ENCODE measurements around the gene DYNLT3. TPM values are rescaled to one million over a fixed set of nuclear protein-coding genes. Genes with fewer than 3 reads are reported as not detected.

The DYNLT3 gene
- total RNA-seq, 1 donor from 2014 or later, result 27.5 TPM

DNA sequence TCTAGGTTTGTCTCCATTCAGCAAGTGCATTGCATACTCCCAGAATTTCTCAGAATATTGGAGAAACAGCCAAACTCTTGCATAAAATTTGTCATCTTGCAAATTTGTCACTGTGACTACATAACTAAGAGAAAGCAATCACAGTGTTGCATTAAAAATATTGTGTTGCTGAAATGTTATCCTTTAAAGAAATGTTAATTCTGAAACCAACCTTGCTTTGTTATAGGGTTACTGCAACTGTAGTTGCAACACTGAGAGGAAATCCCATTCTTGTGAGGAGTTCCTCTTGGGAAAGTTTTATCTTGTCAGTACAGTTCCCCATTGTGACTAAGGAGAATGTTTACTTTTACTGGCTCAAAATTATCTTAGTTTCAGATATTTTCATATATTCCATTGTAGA, 46.7 kb downstream of the DYNLT3 start:
- Mint-ChIP-seq H3K4me3 (ENCODE audit: unreplicated experiment) (no peak overlapping the region), H3K27ac (ENCODE audit: unreplicated experiment) (no peak overlapping the region), H3K4me1 (ENCODE audit: unreplicated experiment) (peaks cover 3% of the 10 kb centered on the region), H3K36me3 (ENCODE audit: unreplicated experiment) (no peaks in the 10 kb centered on the region), H3K9me3 (ENCODE audit: unreplicated experiment) (no peaks in the 10 kb centered on the region), H3K27me3 (ENCODE audit: unreplicated experiment) (no peaks in the 10 kb centered on the region)
- TF ChIP-seq CTCF (IDR thresholded peaks at IDR 0.05), result no peak
- DNase-seq (ENCODE audit: extremely low spot score, unreplicated experiment), result no peak

DNA sequence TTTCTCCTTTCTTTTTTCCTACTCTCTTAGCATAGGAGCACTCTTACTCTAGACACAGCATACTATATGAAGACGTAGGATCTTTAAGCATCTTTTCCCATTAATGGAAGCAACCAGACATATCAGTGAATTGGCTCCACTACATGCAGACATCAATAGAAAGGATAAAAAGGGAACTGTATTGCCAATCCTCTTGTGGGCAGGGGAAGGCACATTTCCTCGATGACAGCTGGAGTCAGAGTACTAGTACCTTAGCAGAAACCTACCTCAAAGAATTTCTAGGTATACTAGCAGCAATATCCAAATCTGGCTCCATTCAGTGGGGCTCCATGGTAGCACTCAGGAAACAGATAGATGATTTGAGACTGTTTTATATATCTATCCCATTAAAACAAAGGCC, 47.4 kb downstream of the DYNLT3 start:
- Mint-ChIP-seq H3K27me3 (ENCODE audit: unreplicated experiment) (no peaks in the 10 kb centered on the region), H3K27ac (ENCODE audit: unreplicated experiment) (no peak overlapping the region), H3K4me1 (ENCODE audit: unreplicated experiment) (peaks cover 3% of the 10 kb centered on the region), H3K9me3 (ENCODE audit: unreplicated experiment) (no peaks in the 10 kb centered on the region), H3K4me3 (ENCODE audit: unreplicated experiment) (no peak overlapping the region), H3K36me3 (ENCODE audit: unreplicated experiment) (no peaks in the 10 kb centered on the region)
- DNase-seq (ENCODE audit: extremely low spot score, unreplicated experiment), result no peak
- no peak for TF ChIP-seq CTCF (IDR thresholded peaks at IDR 0.05)

DNA sequence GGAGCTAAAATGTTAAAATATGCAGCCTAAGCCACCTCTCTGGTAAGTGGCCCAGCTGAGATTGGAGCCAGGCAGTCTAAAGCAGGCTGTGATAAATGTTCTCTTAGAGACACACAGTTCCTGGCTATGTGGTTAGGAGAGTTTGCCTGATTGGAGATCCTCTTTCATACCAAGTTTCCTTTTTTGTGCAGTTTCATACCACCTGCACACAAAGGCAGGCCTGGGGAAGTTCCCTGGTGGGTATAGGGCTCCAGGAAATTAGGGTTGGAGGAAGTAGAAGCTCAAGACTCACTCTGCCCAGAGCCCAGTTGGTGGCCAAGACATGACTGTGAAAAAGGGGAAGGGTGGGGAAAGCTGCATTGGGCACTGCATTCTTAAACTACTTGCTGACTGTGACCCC, 50.6 kb downstream of the DYNLT3 start:
- Mint-ChIP-seq H3K27me3 (ENCODE audit: unreplicated experiment) (peaks cover 2% of the 10 kb centered on the region), H3K4me3 (ENCODE audit: unreplicated experiment) (no peak overlapping the region), H3K27ac (ENCODE audit: unreplicated experiment) (no peak overlapping the region), H3K36me3 (ENCODE audit: unreplicated experiment) (no peaks in the 10 kb centered on the region), H3K9me3 (ENCODE audit: unreplicated experiment) (no peaks in the 10 kb centered on the region), H3K4me1 (ENCODE audit: unreplicated experiment) (no peaks in the 10 kb centered on the region)
- no peak for DNase-seq (ENCODE audit: extremely low spot score, unreplicated experiment)
- no peak for TF ChIP-seq CTCF (IDR thresholded peaks at IDR 0.05)

- Mint-ChIP-seq H3K4me3 (ENCODE audit: unreplicated experiment) (no peak overlapping the region), H3K27me3 (ENCODE audit: unreplicated experiment) (peaks cover 2% of the 10 kb centered on the region), H3K4me1 (ENCODE audit: unreplicated experiment) (no peaks in the 10 kb centered on the region), H3K27ac (ENCODE audit: unreplicated experiment) (no peak overlapping the region), H3K9me3 (ENCODE audit: unreplicated experiment) (no peaks in the 10 kb centered on the region), H3K36me3 (ENCODE audit: unreplicated experiment) (no peaks in the 10 kb centered on the region)
- no peak for DNase-seq (ENCODE audit: extremely low spot score, unreplicated experiment)
- TF ChIP-seq CTCF (IDR thresholded peaks at IDR 0.05), result no peak
These were observed 51.1 kb downstream of the DYNLT3 start for GRCh38 chrX:37796310-37796709.

Other genes starting within 250 kb of the DYNLT3 start
- gene XK, start 161.8 kb downstream of the DYNLT3 start, total RNA-seq, result not detected in 2 replicates
- gene CYBB, start 67.5 kb downstream of the DYNLT3 start, total RNA-seq, result not detected in 2 replicates
- 2.5 and 2.7 TPM in 2 replicates for gene SYTL5, start 159.0 kb upstream of the DYNLT3 start, total RNA-seq